Liver (tissue), 9 donors: ENCODE measurements around the gene GATAD1. TPM values are rescaled to one million over a fixed set of nuclear protein-coding genes. Genes with fewer than 3 reads are reported as not detected.

ENCODE experiments used
- DNase-seq: peaks from one replicate; pipeline ENCODE4 v3.0.0-alpha.2; 2017; ENCODE audit warnings: low spot score
- H3K27ac ChIP-seq, 2 donors: one replicate each; pipeline ENCODE4 v1.7.0; 2013; ENCODE audit warnings: inconsistent platforms in 2 of 2, low read length in 2 of 2, control low read depth in 1 of 2, low read depth in 1 of 2, mild to moderate bottlenecking in 1 of 2
- H3K27me3 ChIP-seq, 4 donors: one replicate each; pipeline versions ENCODE4 v1.6.1 to v1.7.0; 2013; ENCODE audit warnings: low read length in 3 of 4, inconsistent platforms in 1 of 4, mild to moderate bottlenecking in 1 of 4, moderate library complexity in 1 of 4; ENCODE audit not compliant: control insufficient read depth in 4 of 4, insufficient read depth in 4 of 4
- H3K36me3 ChIP-seq, 4 donors: one replicate each; pipeline versions ENCODE4 v1.6.1 to v1.7.0; 2013; ENCODE audit warnings: low read length in 3 of 4, mild to moderate bottlenecking in 3 of 4, low read depth in 1 of 4, moderate library complexity in 1 of 4; ENCODE audit not compliant: control insufficient read depth in 4 of 4, insufficient read depth in 3 of 4
- H3K4me1 ChIP-seq, 4 donors: one replicate each; pipeline versions ENCODE4 v1.6.1 to v1.7.0; 2013; ENCODE audit warnings: low read length in 3 of 4, mild to moderate bottlenecking in 3 of 4, moderate library complexity in 1 of 4; ENCODE audit not compliant: control insufficient read depth in 4 of 4, insufficient read depth in 4 of 4
- H3K4me3 ChIP-seq, 3 donors: one replicate each; pipeline versions ENCODE4 v1.6.1 to v1.7.0; 2013; ENCODE audit warnings: low read length in 3 of 3, control low read depth in 1 of 3, low read depth in 1 of 3, mild to moderate bottlenecking in 1 of 3
- H3K9ac ChIP-seq, 2 donors: one replicate each; pipeline ENCODE4 v1.7.0; 2013; ENCODE audit warnings: low read length in 2 of 2, mild to moderate bottlenecking in 2 of 2, moderate library complexity in 2 of 2, control low read depth in 1 of 2, low read depth in 1 of 2
- H3K9me3 ChIP-seq, 4 donors: one replicate each; pipeline versions ENCODE4 v1.6.1 to v1.7.0; 2013; ENCODE audit warnings: low read length in 3 of 4; ENCODE audit not compliant: control insufficient read depth in 4 of 4
- EGR1 ChIP-seq, 2 donors: IDR thresholded peaks; 2 replicates each; pipeline ENCODE4 v1.6.1; 2016 to 2018; ENCODE audit warnings: antibody characterized with exemption in 2 of 2, low read depth in 2 of 2
- FOXA2 ChIP-seq: IDR thresholded peaks from 2 replicates; pipeline ENCODE4 v1.6.1; 2016; ENCODE audit warnings: antibody characterized with exemption
- HNF4G ChIP-seq: IDR thresholded peaks from 2 replicates; pipeline ENCODE4 v1.6.1; 2016; ENCODE audit warnings: antibody characterized with exemption
- MAX ChIP-seq: IDR thresholded peaks from 2 replicates; pipeline ENCODE4 v1.6.1; 2016; ENCODE audit warnings: antibody characterized with exemption
- REST ChIP-seq: IDR thresholded peaks from 2 replicates; pipeline ENCODE4 v1.6.1; 2016; ENCODE audit warnings: antibody characterized with exemption, mild to moderate bottlenecking
- WGBS: extraction: QIAGEN DNeasy Blood & Tissue Kit; methylation state at CpG from one replicate; pipeline ENCODE4 v1.1.7; 2013; 5-methylcytosine and 5-hydroxymethylcytosine counted together
- polyA plus RNA-seq, 2 donors: library from polyadenylated mRNA; stranded (reverse) in 1 of 2; unstranded in 1 of 2; fragments of 200-250 nt in 1 of 2; fragments of >200 nt in 1 of 2; fragmentation: Nextera tagmentation in 1 of 2; extraction: Ambion mirVana in 1 of 2; gene quantifications; one replicate each; pipeline versions ENCODE4 v1.2.1 to v1.2.3, GENCODE V29; 2013 to 2015
- total RNA-seq, 2 donors: library from RNA; depleted of rRNA; stranded (reverse); fragments of >200 nt; gene quantifications; one replicate each; pipeline ENCODE4 v1.2.3, GENCODE V29; 2014
- donor health status: healthy.
- donor health status: healthy.
- donor health status: healthy.
- donor health status: healthy.
- donor health status: healthy.

GATAD1 gene
- total and polyA plus RNA-seq, 4 donors: 7.8 to 22.8 (median 10.8) TPM

GRCh38 chr7:92508946-92509345, 61.7 kb downstream of the GATAD1 start:
- no peaks in the 10 kb centered on the region for H3K27me3 ChIP-seq
- TF ChIP-seq FOXA2 (no peak), HNF4G (no peak), REST (no peak), EGR1 (IDR thresholded peaks at IDR 0.05; ENCODE audit: low read depth in 2 of 2) (no peak), MAX (no peak)
- H3K9ac ChIP-seq: no peak overlapping the region
- H3K4me3 ChIP-seq: no peak overlapping the region
- H3K27ac ChIP-seq: no peak overlapping the region
- 98% methylated on average over 5 of the region's 5 CpGs for WGBS
- no peaks in the 10 kb centered on the region for H3K9me3 ChIP-seq
- no peaks in the 10 kb centered on the region for H3K4me1 ChIP-seq
- no peak for DNase-seq
- H3K36me3 ChIP-seq: peaks cover 2 to 11% (median 3%) of the 10 kb centered on the region in 4 donors

Other genes with a start within 250 kb of the GATAD1 start
- gene KRIT1, start 201.6 kb upstream of the GATAD1 start, total RNA-seq: 10 to 100 TPM; 31.2 to 48.4 TPM
- 10 to 100 TPM in 1 of 2 donors, 1 to 10 TPM in 1; 8.0 to 16.6 TPM for gene KRIT1, start 201.6 kb upstream of the GATAD1 start, polyA plus RNA-seq
- gene ANKIB1, start 201.5 kb upstream of the GATAD1 start, total RNA-seq: 10 to 100 TPM; 10.8 to 14.8 TPM
- 1 to 10 TPM; 3.9 to 6.1 TPM for gene ANKIB1, start 201.5 kb upstream of the GATAD1 start, polyA plus RNA-seq
- not detected for gene ERVW-1, start 30.5 kb downstream of the GATAD1 start, total RNA-seq
- under 1 TPM in 1 of 2 donors, not detected in 1; 0.19 TPM for gene ERVW-1, start 30.5 kb downstream of the GATAD1 start, polyA plus RNA-seq
- gene PEX1, start 81.0 kb downstream of the GATAD1 start, total RNA-seq: 10 to 100 TPM in 1 of 2 donors, 1 to 10 TPM in 1; 8.4 to 18.2 TPM
- 1 to 10 TPM; 7.2 to 9.5 TPM for gene PEX1, start 81.0 kb downstream of the GATAD1 start, polyA plus RNA-seq
- gene RBM48, start 81.3 kb downstream of the GATAD1 start, total RNA-seq: 1 to 10 TPM; 8.5 to 9.7 TPM
- 1 to 10 TPM; 3.3 to 5.2 TPM for gene RBM48, start 81.3 kb downstream of the GATAD1 start, polyA plus RNA-seq
- gene FAM133B, start 142.9 kb downstream of the GATAD1 start, total RNA-seq: 10 to 100 TPM; 13.6 to 13.9 TPM
- 10 to 100 TPM in 1 of 2 donors, 1 to 10 TPM in 1; 5.2 to 25.0 TPM for gene FAM133B, start 142.9 kb downstream of the GATAD1 start, polyA plus RNA-seq